Astrocyte of the spinal cord (primary cell): ENCODE data around the gene SEC11C.

ENCODE experiments used
- DNase-seq: peaks from one replicate; pipeline ENCODE4 v3.0.0; 2011; ENCODE audit warnings: low read depth, low spot score
- H3K4me3 ChIP-seq: 2 replicates; pipeline ENCODE4 v1.5.1; 2011; ENCODE audit warnings: low read depth, mild to moderate bottlenecking, low read length, moderate library complexity
- in situ Hi-C: cut with HindIII; loops from 2 replicates; pipeline ENCODE4 v1.10.0; 2017; ENCODE audit warnings: low sequenced_read_pairs
- TF ChIP-seq, protein P1 (sequence below): IDR thresholded peaks from 2 replicates; pipeline ENCODE4 v1.5.1; 2012; ENCODE audit warnings: low read depth, mild to moderate bottlenecking, low read length, inconsistent platforms

SEC11C gene

GRCh38 chr18:59139615-59140301 is at the start of gene SEC11C:
TSS of gene SEC11C (plus strand) at chr18:59139884. CDS start at chr18:59139949, 65 bp downstream.
- DNase-seq, result peak; percentile 98
- TF ChIP-seq, protein P1, sequence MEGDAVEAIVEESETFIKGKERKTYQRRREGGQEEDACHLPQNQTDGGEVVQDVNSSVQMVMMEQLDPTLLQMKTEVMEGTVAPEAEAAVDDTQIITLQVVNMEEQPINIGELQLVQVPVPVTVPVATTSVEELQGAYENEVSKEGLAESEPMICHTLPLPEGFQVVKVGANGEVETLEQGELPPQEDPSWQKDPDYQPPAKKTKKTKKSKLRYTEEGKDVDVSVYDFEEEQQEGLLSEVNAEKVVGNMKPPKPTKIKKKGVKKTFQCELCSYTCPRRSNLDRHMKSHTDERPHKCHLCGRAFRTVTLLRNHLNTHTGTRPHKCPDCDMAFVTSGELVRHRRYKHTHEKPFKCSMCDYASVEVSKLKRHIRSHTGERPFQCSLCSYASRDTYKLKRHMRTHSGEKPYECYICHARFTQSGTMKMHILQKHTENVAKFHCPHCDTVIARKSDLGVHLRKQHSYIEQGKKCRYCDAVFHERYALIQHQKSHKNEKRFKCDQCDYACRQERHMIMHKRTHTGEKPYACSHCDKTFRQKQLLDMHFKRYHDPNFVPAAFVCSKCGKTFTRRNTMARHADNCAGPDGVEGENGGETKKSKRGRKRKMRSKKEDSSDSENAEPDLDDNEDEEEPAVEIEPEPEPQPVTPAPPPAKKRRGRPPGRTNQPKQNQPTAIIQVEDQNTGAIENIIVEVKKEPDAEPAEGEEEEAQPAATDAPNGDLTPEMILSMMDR, result no peak
- in situ Hi-C loops, result no loop called here
- H3K4me3 ChIP-seq, result peak within 1 kb of the TSS; percentile 81

- no peak overlapping the region for H3K4me3 ChIP-seq
- TF ChIP-seq, protein P1, result no peak
- in situ Hi-C loops, result no loop called here
- no peak for DNase-seq
Observed at GRCh38 chr18:59090966-59091603, 48.6 kb upstream of the SEC11C start.

GRCh38 chr18:59093668-59094067 is 46.0 kb upstream of the SEC11C start:
- in situ Hi-C loops, result no loop called here
- no peak overlapping the region for H3K4me3 ChIP-seq
- no peak for DNase-seq
- TF ChIP-seq, protein P1, result no peak

- in situ Hi-C loops, result no loop called here
- no peak for DNase-seq
- no peak overlapping the region for H3K4me3 ChIP-seq
- TF ChIP-seq, protein P1, result no peak
Observed at GRCh38 chr18:59094569-59094968, 45.1 kb upstream of the SEC11C start.

DNA sequence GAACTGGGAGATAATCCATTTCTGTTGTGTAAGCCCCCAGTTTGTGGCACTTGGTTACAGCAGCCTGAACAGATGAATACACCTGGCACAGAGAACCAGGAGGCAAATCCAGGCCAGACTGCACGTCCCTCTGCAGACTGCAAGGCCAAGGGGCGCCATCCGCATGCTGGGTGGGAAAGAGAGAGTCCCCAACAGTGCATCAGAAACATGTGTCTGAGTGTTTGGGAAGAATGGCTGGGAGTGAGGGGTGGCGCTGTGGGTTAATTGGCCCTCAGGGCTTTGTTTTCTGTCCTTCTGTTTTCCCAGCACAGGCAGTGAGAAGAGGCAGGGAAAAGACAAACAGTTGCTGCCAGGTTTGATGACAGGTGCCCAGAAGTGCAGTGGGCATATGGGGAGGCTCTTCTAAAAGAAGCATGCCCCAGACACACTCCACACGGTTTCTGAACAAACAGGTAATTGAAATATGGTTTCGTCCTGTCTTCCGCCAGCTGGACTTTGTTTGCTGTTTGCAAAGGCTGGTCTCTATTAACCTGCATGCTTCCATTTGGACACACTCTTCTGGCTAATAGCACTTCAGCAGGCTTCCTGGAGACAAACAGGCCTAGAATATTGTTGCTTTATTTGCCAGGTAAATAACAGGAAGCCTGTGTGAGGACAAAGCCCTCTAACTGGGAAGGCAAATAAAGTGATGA is 43.4 kb upstream of the SEC11C start:
- TF ChIP-seq, protein P1, result no peak
- DNase-seq, result no peak

GRCh38 chr18:59101830-59102414 is 37.8 kb upstream of the SEC11C start:
- no peak for DNase-seq
- in situ Hi-C loops, result no loop called here
- TF ChIP-seq, protein P1, result no peak

More for the DNA sequence above, 43.4 kb upstream of the SEC11C start:
- in situ Hi-C loops, result no loop called here
- no peak overlapping the region for H3K4me3 ChIP-seq

More at GRCh38 chr18:59101830-59102414, 37.8 kb upstream of the SEC11C start:
- no peak overlapping the region for H3K4me3 ChIP-seq
